ENCODE data around the gene MOK. TPM values are rescaled to one million over a fixed set of nuclear protein-coding genes. Genes with fewer than 3 reads are reported as not detected.

The MOK gene
- polyA plus RNA-seq, 3 donors, result 24.3 to 24.8 (median 24.6) TPM

DNA sequence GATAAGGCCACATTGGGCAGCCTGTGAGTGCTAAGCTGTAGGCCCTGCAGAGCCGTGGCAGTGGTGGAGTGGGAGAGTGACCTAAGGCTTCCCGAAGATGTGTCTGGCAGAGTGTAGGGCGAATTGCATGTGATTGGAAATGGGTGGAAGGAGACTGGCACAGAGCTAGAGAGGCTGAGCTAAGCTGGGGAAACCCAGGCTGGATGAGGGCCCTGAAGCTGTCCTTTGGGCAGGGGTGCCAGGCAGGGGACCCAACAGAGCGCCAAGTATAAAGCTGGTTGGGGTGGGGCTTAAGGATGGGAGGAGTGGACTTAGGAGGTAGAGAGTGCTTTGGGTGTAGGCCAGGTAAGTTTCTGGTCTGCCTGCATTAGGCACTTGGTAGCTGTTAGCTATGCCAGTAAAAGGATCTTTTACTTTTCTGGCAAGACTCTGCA, 117.4 kb downstream of the MOK start:
- DNase-seq (ENCODE audit: low read depth in 3 of 3, low spot score in 2 of 3), result no peak

DNA sequence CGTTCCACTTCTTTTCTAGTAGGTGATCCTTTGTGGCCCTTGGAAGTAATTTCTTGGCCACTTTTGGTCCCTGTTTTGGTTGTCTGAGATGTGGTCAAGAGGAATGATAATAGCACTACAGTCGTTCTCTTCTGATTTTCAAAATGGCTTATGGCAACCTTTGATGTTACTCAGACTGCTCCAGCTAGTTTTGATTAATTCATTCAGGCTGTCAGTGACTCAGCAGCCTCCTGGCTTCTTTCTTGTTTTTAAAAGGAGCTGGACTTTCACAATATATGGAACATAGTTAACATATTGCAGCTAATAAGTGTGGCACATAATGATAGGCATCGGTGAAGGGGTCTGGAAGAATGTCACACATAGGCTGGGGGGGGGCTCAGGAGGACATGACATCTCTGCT, 117.9 kb downstream of the MOK start:
- no peak for DNase-seq (ENCODE audit: low read depth in 3 of 3, low spot score in 2 of 3)

DNA sequence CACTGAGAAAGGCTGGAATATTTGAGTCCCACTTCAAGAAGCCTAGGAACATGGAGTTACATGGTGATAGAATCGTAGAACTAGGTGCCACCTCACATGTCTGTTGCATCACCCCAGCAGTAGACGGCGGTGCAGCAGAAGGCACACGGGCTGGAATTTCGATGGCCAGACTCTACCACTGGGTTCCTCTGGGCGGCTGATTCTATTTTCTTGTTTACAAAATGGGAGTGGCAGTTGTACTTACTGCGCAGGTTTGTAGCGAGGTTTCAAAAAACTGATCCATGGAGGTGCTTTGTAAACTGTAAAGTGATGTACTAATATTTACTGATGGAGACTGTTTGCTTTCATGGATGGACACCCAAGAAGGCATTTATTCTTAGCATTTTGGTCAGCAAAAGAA, 119.6 kb downstream of the MOK start:
- DNase-seq (ENCODE audit: low read depth in 3 of 3, low spot score in 2 of 3), result no peak

DNA sequence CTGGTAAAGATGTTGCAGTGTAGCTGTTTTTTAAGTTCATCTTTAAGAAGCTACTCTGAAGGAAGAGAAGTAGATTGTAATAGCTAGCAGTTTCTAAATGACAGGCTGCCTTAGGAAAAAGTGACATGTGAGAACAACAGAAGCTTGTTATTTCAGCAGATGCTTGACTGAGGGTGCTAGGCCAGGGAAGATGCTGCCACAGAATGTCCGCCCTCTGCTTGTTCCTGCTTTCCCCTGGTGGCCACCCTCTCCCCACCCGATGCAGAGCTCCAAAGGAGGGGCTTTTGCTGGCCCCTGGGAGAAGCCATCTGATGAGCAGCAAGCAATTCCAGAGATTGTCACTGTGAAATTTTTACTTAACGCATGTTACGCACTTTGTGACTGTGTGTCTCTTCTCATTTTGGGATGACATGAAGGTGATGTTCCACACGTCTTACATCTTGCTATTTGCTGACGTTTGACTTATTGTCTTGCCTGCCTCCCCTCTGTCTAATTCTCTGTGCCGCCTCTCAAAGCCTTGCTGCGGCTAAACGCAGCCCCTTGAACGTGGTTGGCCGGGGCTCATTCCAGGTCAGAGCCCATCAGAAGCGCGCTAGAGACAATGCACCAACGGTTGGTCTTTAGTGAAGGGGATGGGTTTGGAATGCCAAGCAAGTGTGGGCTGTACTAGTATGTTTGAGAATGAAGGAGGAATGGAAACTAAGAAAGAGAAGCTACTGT, 120.5 kb downstream of the MOK start:
- no peak for DNase-seq (ENCODE audit: low read depth in 3 of 3, low spot score in 2 of 3)

DNA sequence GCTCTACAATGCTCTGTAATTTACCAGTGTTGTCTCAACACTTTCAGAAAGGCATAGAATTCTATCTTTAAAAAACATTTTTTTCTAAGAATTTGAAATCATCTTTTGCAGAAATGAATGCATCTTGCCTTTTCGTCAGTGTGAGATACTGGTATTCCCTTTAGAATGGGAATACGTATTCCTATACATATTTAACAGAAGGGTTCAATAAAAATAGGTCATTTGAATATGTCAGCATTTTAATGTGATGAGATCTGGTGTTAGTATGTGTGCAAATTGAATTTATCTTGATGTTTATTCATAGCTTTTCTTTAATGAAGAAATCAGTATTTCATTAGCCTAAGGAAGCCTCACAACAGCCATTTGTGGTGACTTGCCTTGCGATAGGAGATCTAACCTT, 121.1 kb downstream of the MOK start:
- no peak for DNase-seq (ENCODE audit: low read depth in 3 of 3, low spot score in 2 of 3)

DNA sequence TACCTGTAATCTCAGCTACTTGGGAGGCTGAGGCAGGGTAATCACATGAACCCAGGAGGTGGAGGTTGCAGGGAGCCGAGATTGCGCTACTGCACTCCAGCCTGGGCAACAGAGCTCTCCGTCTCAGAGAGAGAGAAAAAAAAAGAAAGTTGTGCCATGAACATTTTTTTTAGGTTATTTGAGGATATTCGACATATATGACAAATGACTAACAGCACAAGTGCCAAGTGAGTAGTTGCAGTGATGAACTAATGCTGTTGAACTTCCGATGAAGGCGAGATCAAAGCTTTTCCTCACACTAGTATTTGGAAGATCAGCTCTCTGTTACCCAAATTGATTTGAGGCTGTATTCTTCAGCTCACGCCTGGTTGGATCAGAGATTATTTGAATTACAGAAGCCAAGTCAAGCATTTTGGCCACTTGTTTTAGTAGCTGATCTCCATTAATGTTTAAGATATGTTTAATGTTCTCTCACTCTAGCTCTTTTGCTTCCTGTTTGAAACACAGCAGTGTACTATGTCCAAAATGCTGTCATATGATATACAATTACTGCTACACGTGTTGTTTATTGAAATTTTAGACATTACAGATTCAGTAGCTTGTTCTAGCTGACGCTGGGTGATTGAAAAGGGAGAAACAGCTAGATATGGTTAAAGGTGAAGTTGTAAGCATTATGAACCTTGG, 121.9 kb downstream of the MOK start:
- no peak for DNase-seq (ENCODE audit: low read depth in 3 of 3, low spot score in 2 of 3)

DNA sequence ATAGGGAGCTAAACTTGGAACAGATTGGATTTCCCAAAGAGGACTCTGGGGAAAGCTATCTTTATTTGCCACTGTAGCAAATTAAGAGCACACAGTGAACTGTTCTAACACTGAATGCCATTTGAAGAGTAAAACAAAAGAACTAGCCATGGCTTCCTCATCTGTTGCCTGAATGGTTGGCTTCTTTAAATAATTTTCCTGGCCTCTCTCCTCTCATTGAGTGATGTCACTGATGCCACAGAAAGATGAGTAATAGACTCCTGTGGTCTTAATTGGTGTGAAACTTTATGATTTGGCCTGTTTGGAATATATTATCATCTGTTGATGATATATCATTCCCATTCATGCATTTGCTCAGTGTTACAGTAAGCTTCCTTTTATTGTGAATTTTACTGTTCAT, 122.8 kb downstream of the MOK start:
- no peak for DNase-seq (ENCODE audit: low read depth in 3 of 3, low spot score in 2 of 3)

DNA sequence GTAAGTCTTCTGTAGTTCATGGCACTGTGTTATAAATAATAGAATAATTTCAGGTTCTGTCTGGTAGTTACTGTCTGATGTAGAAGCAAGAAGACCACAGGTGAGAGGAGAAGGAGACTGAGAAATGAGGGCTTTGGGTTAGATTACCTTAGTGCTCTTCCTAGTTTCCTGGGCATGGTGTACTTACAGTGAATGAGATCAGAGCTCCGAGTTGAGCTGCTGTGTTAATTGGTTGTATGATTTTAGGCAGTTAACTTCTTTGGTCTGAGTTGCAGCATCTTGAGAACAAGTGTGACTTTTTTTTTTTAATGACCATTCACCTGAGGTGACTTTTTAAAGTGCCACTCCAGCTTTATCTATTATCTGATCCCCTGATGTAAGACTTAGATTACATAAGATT, 123.8 kb downstream of the MOK start:
- DNase-seq (ENCODE audit: low read depth in 3 of 3, low spot score in 2 of 3), result no peak

DNA sequence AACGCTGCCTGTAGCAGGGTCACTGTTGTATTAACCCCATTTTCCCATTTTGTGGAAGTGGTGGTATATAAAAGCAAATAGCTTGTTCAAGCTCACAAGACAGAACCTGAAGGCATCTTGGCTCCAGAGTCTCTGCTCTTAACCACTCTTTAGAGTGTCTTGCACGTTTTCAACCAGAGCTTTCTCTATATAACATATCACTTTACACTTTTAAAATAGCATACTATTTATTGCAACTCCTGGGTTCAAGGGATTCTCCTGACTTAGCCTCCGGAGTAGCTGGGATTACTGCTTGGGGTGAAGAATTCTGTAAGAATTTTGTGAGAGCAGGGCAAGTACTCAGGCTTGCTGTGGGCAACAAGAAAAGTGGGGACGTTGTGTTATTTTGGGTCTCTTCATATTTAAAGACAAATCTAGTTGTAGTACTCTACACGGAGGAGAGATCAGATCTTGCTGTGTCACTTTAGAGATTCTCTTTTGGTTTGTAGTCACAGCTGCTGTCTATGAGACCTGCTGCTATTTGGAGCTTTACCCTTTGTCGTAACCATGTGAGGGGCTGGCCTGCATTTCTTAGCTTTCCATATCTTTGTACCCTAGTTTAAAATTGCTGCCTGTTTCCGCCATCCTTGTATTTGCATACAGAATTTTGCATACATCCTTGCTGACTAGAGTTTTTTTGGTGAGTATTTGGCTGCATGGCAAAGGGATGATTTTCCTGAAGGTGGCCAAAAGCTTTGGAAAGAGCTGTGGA, 124.5 kb downstream of the MOK start:
- no peak for DNase-seq (ENCODE audit: low read depth in 3 of 3, low spot score in 2 of 3)

Other genes with a start within 250 kb of the MOK start
- gene HSP90AA1, start 218.1 kb downstream of the MOK start, polyA plus RNA-seq (ENCODE audit: insufficient read length in 3 of 3), result 100 to 1,000 TPM; 832 to 902 (median 890) TPM
- 10 to 100 TPM; 27.9 to 30.4 (median 29.6) TPM for gene WDR20, start 165.3 kb downstream of the MOK start, polyA plus RNA-seq (ENCODE audit: insufficient read length in 3 of 3)
- gene ZNF839, start 14.6 kb upstream of the MOK start, polyA plus RNA-seq (ENCODE audit: insufficient read length in 3 of 3), result 10 to 100 TPM; 11.6 to 13.4 (median 12.6) TPM
- gene CINP, start 57.7 kb upstream of the MOK start, polyA plus RNA-seq (ENCODE audit: insufficient read length in 3 of 3), result 10 to 100 TPM; 40.8 to 42.8 (median 41.0) TPM
- gene TECPR2, start 57.8 kb upstream of the MOK start, polyA plus RNA-seq (ENCODE audit: insufficient read length in 3 of 3), result 10 to 100 TPM; 15.0 to 19.0 (median 16.0) TPM
- 1 to 10 TPM; 4.8 to 6.0 (median 5.1) TPM for gene ANKRD9, start 204.6 kb upstream of the MOK start, polyA plus RNA-seq (ENCODE audit: insufficient read length in 3 of 3)

All from right renal cortex interstitium (tissue), 3 donors.